Measurements from ENCODE around the gene ATP11A. TPM values are rescaled to one million over a fixed set of nuclear protein-coding genes. Genes with fewer than 3 reads are reported as not detected.
"Not testable (repeated sequence)": the region's sequence is repeated elsewhere in the genome, so short reads cannot be mapped to it uniquely, and the experiment has no call there.

The ATP11A gene
- total RNA-seq, 8 experiments from 2014 or later, result 6.7 to 36.1 (median 10.2) TPM

DNA sequence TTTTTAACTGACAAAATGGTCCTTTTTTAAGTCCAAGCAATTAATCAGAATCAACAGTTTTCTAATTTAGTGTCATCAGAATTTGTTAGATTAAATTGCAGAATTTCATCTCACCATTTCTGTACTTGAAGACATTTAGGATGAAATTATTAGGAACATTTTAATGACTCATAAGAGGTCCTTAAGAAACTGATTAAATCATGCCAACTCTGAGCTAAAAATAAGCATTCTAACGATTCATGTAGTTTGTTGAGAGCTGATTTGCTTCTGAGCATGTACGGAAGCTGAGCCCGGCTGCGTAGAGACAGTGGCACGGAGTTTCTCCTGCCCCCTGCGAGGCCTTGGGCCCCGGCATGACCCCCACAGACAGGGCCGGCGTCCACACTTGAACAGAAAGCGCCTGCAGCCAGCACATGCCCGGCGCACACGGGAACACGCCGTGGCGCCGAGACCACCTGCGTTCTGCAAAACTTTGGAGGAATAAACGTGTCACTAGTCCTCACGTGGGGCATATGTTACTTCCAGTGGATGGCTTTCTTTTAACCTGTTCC is 189.5 kb downstream of the ATP11A start:
- ATAC-seq (replicated peaks in 6 of 8), result no peak
- 17 to 100% (median 82%) methylated on average over 1 to 15 of the region's 20 CpGs; no CpG with 5 or more reads in 3 of the 10 experiments for WGBS, 10 experiments
- H3K4me1 ChIP-seq (replicated peaks in 1 of 2), result peaks cover under 1 to 1% of the 10 kb centered on the region in 2 donors
- H3K4me3 ChIP-seq, result no peak overlapping the region
- in situ Hi-C loops (cut with MboI; ENCODE audit: low pct_unique_long_range_greater_than_20kb in 2 of 9, low sequenced_read_pairs in 9 of 9, unreplicated experiment in 9 of 9), result no loop called here
- no peak overlapping the region for H3K27ac ChIP-seq

GRCh38 chr13:112880221-112880641 is 190.4 kb downstream of the ATP11A start:
- Histone ChIP-seq H3K27ac (no peak overlapping the region), H3K4me1 (replicated peaks in 1 of 2) (no peaks in the 10 kb centered on the region), H3K4me3 (no peak overlapping the region)
- peak in 1 of 8 experiments; percentile 6 for ATAC-seq (replicated peaks in 6 of 8)
- WGBS, 10 experiments, result 60 to 100% (median 89%) methylated on average over 1 to 12 of the region's 22 CpGs; no CpG with 5 or more reads in 4 of the 10 experiments
- in situ Hi-C loops (cut with MboI; ENCODE audit: low pct_unique_long_range_greater_than_20kb in 2 of 9, low sequenced_read_pairs in 9 of 9, unreplicated experiment in 9 of 9), result no loop called here

- in situ Hi-C loops (cut with MboI; ENCODE audit: low pct_unique_long_range_greater_than_20kb in 2 of 9, low sequenced_read_pairs in 9 of 9, unreplicated experiment in 9 of 9), result no loop called here
- 91 to 100% (median 96%) methylated on average over 1 to 12 of the region's 21 CpGs; no CpG with 5 or more reads in 5 of the 10 experiments for WGBS, 10 experiments
- no peak overlapping the region for H3K27ac ChIP-seq
- no peak for ATAC-seq (replicated peaks in 6 of 8)
- peaks cover 5 to 6% of the 10 kb centered on the region in 2 donors for H3K4me1 ChIP-seq (replicated peaks in 1 of 2)
- no peak overlapping the region for H3K4me3 ChIP-seq
These were observed 191.2 kb downstream of the ATP11A start for GRCh38 chr13:112880976-112881540.

DNA sequence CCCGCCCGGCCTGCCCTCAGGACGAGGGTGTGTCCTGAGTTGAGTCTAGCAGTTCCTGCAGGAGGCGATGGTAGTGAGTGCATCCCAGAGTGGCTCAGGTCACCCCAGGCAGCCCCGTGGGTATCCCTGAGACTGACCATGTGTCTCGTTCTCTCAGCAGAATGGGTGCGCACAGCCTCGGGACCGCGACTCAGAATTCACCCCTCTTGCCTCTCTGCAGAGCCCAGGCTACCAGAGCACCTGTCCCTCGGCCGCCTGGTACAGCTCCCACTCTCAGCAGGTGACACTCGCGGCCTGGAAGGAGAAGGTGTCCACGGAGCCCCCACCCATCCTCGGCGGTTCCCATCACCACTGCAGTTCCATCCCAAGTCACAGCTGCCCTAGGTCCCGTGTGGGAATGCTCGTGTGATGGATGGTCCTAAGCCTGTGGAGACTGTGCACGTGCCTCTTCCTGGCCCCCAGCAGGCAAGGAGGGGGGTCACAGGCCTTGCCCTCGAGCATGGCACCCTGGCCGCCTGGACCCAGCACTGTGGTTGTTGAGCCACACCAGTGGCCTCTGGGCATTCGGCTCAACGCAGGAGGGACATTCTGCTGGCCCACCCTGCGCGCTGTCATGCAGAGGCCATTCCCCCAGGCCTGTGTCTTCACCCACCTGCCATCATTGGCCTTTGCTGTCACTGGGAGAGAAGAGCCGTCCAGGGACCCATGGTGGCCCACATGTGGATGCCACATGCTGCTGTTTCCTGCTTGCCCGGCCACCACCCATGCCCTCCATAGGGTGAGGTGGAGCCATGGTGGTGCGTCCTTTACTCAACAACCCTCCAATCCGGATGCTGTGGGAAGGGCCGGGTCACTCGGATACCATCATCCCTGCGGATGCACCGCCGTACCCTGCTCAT is 192.1 kb downstream of the ATP11A start:
- in situ Hi-C loops (cut with MboI; ENCODE audit: low pct_unique_long_range_greater_than_20kb in 2 of 9, low sequenced_read_pairs in 9 of 9, unreplicated experiment in 9 of 9), result no loop called here
- H3K27ac ChIP-seq, result no peak overlapping the region
- ATAC-seq (replicated peaks in 6 of 8), result no peak
- no peak overlapping the region for H3K4me3 ChIP-seq
- H3K4me1 ChIP-seq (replicated peaks in 1 of 2), result peaks cover 8 to 9% of the 10 kb centered on the region in 2 donors
- WGBS, 10 experiments, result 80 to 100% (median 93%) methylated on average over 1 to 5 of the region's 35 CpGs; no CpG with 5 or more reads in 5 of the 10 experiments

DNA sequence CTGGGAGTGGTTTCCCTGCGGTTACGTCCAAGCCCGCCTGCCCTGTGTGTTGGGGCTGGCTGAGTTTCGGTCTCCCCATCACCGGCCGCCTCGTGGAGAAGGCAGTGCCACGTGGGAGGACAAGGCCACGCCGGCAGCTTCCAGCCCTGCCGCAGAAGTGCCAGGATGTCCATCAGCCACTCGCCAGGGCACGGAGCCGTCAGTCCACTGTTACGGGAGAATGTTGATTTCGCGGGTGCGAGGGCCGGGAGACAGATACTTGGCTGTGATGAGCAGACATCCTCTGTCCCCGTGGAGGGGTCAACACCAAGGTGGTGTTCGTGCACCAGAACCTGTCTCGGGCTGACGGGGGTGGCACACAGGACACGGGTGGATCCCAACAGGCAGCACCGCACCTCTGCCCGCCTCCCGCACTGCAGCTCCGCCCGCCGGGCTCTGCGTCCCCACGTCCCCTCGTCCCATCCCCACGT is 192.8 kb downstream of the ATP11A start:
- Histone ChIP-seq H3K4me3 (no peak overlapping the region), H3K4me1 (replicated peaks in 1 of 2) (peaks cover 8 to 9% of the 10 kb centered on the region in 2 donors), H3K27ac (no peak overlapping the region)
- in situ Hi-C loops (cut with MboI; ENCODE audit: low pct_unique_long_range_greater_than_20kb in 2 of 9, low sequenced_read_pairs in 9 of 9, unreplicated experiment in 9 of 9), result no loop called here
- ATAC-seq (replicated peaks in 6 of 8), result no peak
- WGBS, 10 experiments, result 80 to 100% (median 95%) methylated on average over 1 to 12 of the region's 34 CpGs; no CpG with 5 or more reads in 6 of the 10 experiments

DNA sequence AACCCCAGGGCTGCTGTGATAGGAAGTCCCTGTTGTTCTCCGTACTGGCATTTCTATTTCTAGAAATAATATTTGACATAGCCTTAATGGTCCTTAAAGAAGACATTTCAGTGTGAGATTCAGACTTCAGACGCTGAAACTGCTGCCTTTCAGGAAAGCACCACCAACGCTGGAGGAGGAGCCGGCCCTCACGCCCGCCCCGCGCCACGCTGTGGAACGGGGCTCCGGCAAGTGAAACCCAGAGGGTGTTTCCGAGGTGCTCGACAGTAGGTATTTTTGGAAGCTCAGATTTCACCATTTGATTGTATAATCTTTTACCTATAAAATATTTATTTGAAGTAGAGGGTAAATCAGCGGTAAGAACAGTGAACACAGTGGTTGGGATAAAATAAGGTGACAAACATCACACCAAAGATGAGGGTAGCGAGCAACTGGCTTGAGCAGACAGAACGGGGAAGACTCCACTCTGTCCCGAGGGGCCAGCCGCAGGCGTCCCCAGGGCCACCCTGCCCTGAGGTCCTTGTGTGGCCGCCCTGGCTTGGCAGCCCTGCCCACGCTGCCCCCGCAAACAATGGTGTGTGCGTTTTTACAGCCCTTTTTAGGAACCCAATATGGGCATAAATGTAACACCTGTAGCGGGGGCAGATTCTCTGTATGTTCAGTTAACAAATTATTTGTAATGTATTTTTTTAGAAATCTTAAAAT is 193.6 kb downstream of the ATP11A start:
- in situ Hi-C loops (cut with MboI; ENCODE audit: low pct_unique_long_range_greater_than_20kb in 2 of 9, low sequenced_read_pairs in 9 of 9, unreplicated experiment in 9 of 9), result no loop called here
- 79 to 95% (median 90%) methylated on average over 1 to 18 of the region's 24 CpGs for WGBS, 10 experiments
- ATAC-seq (replicated peaks in 6 of 8), result no peak
- H3K4me3 ChIP-seq, result no peak overlapping the region
- H3K27ac ChIP-seq, result no peak overlapping the region
- H3K4me1 ChIP-seq (replicated peaks in 1 of 2), result peaks cover 8 to 9% of the 10 kb centered on the region in 2 donors

DNA sequence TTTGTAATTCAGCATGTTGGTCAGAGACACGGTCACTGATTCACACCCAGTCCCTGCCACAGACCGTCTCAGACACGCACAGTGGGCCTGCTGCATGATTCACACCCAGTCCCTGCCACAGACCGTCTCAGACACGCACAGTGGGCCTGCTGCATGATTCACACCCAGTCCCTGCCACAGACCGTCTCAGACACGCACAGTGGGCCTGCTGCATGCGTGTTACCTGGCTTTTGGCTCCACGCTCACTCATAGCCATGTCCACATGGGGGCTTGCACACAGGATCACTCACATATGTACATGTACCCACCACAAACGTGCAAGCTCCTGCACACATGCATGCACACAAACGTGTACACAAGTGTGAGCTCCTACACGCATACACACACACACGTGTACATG is 194.9 kb downstream of the ATP11A start:
- H3K4me1 ChIP-seq (replicated peaks in 1 of 2); ATAC-seq (replicated peaks in 6 of 8); in situ Hi-C loops (cut with MboI; ENCODE audit: low pct_unique_long_range_greater_than_20kb in 2 of 9, low sequenced_read_pairs in 9 of 9, unreplicated experiment in 9 of 9); H3K27ac ChIP-seq; H3K4me3 ChIP-seq: not testable (repeated sequence)
- 67 to 100% (median 94%) methylated on average over 1 to 5 of the region's 13 CpGs; no CpG with 5 or more reads in 4 of the 10 experiments for WGBS, 10 experiments

DNA sequence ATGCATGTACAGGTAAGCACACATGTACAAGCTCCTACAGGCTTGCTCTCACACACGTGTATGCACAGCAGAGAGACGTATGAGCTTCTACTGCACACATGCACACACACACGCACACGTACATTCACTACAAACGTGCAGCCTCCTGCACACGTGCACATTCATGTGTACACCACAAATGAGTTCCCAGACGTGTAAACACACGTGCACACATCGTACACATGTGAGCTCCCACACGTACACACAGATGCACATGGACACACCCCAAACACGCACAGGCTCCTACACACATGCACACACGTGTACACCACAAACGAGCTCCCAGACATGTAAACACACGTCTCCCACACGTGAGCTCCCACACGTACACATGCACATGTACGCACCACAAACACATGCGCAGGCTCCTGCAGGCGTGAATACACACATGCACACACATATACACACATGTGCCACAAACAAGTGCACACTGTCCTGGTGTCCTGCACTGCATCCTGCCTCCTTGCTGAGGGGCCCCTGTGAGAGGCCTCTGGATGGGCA is 195.5 kb downstream of the ATP11A start:
- H3K4me1 ChIP-seq (replicated peaks in 1 of 2), result peaks cover 8 to 9% of the 10 kb centered on the region in 2 donors
- in situ Hi-C loops (cut with MboI; ENCODE audit: low pct_unique_long_range_greater_than_20kb in 2 of 9, low sequenced_read_pairs in 9 of 9, unreplicated experiment in 9 of 9), result no loop called here

GRCh38 chr13:112885782-112886268 is 196.0 kb downstream of the ATP11A start:
- Histone ChIP-seq H3K4me1 (replicated peaks in 1 of 2) (peaks cover 8 to 9% of the 10 kb centered on the region in 2 donors), H3K27ac (peak overlapping the region in 1 of 2 donors; percentile 10), H3K4me3 (peak overlapping the region in 3 of 5 donors; percentile 3 to 16 (median 4))
- 0 to 17% (median 10%) methylated on average over 5 to 13 of the region's 25 CpGs; no CpG with 5 or more reads in 7 of the 10 experiments for WGBS, 10 experiments
- ATAC-seq (replicated peaks in 6 of 8), result peak; percentile 93 to 99 (median 96)
- in situ Hi-C loops (cut with MboI; ENCODE audit: low pct_unique_long_range_greater_than_20kb in 2 of 9, low sequenced_read_pairs in 9 of 9, unreplicated experiment in 9 of 9), result no loop called here

More for the DNA sequence above, 195.5 kb downstream of the ATP11A start:
- ATAC-seq (replicated peaks in 6 of 8), result no peak
- 68 to 99% (median 96%) methylated on average over 4 to 12 of the region's 19 CpGs; no CpG with 5 or more reads in 7 of the 10 experiments for WGBS, 10 experiments
- Histone ChIP-seq H3K4me3 (no peak overlapping the region), H3K27ac (peak overlapping the region in 1 of 2 donors; percentile 10)

DNA sequence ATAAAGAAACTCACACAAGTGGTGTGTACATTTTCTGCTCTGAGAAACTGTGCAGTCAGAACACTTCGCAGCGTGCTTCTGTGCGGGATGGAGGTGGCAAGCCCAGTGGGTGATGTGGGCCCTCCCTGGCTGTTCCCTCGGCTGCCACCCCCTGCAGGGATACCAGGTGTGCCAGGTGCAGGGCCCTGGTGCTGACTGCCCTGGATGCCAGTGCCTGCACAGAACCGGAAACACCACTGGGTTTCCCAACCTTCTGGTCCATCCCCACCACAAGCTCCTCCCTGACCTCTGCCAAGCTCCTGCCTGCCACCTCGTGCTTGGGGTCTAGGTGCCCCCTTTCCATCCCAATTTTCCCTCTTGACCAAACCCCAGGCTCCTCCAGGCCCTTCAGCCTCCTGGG is 197.3 kb downstream of the ATP11A start:
- H3K4me3 ChIP-seq, result no peak overlapping the region
- peaks cover 17 to 18% of the 10 kb centered on the region in 2 donors for H3K4me1 ChIP-seq (replicated peaks in 1 of 2)
- H3K27ac ChIP-seq, result no peak overlapping the region
- WGBS, 10 experiments, result 80 to 100% (median 98%) methylated on average over 1 to 4 of the region's 6 CpGs; no CpG with 5 or more reads in 4 of the 10 experiments
- ATAC-seq (replicated peaks in 6 of 8), result no peak
- in situ Hi-C loops (cut with MboI; ENCODE audit: low pct_unique_long_range_greater_than_20kb in 2 of 9, low sequenced_read_pairs in 9 of 9, unreplicated experiment in 9 of 9), result no loop called here

GRCh38 chr13:112887557-112887991 is 197.7 kb downstream of the ATP11A start:
- no peak overlapping the region for H3K27ac ChIP-seq
- no peak overlapping the region for H3K4me3 ChIP-seq
- in situ Hi-C loops (cut with MboI; ENCODE audit: low pct_unique_long_range_greater_than_20kb in 2 of 9, low sequenced_read_pairs in 9 of 9, unreplicated experiment in 9 of 9), result no loop called here
- H3K4me1 ChIP-seq (replicated peaks in 1 of 2), result peaks cover 21 to 23% of the 10 kb centered on the region in 2 donors
- 42 to 100% (median 80%) methylated on average over 1 to 3 of the region's 10 CpGs; no CpG with 5 or more reads in 5 of the 10 experiments for WGBS, 10 experiments
- no peak for ATAC-seq (replicated peaks in 6 of 8)

Data from motor neuron (in vitro differentiated cells).